DMS53 treated with DMSO at 0.1 percent for 48 hours (cell line): Measurements from ENCODE around the gene FALEC.

ENCODE experiments used
- DNase-seq: peaks from one replicate; lab custom pipeline; 2025; ENCODE audit not compliant: unreplicated experiment; lab: John Stamatoyannopoulos, UW

The FALEC gene

DNA sequence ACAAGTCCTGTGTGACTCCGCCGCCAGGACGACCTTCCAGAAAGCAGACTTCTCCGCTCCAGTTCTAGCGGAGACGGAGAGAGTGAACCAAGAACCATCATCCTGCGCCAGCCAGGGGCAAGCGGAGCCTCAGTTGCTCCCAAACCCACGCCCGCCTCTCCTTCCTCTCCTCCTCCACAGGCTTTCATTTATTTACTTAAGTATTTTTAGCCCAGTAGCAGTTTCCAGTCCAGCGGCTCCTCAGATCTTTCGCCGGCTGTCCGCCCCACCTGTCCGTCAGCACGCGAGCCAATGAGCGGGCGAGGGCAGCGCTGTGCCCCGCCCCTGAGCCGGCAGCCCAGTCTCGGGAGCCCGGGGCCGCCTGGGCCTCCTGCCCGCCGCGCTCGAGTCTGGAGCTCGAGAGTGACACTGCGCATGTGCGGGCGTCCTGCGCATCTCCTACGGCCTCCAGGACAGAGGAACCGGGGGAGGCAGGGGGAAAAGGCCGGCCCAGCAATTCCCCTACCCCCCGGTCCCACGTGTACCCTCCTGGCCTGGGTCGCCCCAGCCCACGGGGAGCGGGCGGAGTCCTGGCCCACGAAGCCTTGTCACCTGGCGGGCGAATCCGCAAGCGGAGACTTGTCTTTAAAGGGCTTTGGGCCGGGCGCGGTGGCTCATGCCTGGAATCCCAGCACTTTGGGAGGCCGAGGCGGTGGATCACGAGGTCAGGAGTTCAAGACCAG, at the start of gene FALEC:
Gene FALEC, plus strand, starts transcription at position 425 of the 722 bp plus-strand sequence.
- peak; percentile 97 for DNase-seq

DNA sequence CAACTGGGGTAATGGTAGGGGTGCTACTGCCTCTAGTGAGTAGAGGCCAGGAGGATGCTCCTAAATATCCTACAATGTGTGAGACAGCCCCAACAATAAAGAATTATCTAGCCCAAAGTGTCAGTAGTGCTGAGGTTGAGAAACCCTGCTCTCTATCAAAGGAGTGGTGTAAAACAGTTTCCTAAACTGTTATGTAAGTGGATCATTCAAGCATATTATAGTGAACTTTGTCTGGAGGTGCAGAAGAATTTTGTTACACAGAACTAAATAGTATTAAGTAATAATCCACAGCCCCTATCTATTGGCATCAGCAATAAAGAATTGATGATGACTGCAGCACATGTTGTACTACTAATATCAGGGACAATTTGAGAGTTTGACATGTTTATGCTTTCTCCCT, 48.6 kb upstream of the FALEC start:
- DNase-seq = no peak

DNA sequence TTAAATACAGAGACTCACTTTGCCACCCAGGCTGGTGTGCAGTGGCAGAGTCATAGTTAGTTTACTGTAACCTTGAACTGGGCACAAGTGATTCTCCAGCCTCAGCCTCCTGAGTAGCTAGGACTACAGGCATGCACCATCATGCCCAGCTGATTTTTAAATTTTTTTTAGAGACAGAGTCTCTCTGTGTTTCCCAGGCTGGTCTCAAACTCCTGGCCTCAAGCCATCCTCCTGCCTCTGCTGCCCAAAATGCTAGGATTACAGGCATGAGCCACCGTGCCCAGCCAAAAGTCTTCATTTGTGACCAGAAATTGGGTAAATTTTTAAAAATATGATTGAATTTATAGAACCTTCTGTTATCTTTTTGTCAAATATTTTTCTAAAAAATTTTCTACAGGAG, 46.3 kb upstream of the FALEC start:
- DNase-seq = no peak

DNA sequence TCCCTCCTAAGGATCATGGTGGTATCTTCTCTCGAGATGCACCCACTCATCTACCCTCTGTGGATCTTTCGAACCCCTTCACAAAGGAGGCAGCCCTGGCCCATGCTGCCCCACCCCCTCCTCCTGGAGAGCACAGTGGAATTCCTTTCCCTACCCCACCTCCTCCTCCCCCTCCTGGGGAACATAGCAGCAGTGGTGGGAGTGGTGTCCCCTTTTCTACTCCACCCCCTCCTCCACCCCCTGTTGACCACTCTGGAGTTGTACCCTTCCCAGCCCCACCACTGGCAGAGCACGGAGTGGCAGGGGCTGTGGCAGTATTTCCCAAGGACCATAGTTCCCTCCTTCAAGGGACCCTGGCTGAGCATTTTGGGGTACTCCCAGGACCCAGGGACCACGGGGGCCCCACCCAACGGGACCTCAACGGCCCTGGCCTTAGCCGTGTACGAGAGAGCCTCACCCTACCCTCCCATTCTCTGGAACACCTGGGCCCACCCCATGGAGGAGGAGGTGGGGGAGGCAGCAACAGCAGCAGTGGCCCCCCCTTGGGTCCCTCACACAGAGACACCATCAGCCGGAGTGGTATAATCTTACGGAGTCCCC, 42.9 kb upstream of the FALEC start:
- DNase-seq = no peak

DNA sequence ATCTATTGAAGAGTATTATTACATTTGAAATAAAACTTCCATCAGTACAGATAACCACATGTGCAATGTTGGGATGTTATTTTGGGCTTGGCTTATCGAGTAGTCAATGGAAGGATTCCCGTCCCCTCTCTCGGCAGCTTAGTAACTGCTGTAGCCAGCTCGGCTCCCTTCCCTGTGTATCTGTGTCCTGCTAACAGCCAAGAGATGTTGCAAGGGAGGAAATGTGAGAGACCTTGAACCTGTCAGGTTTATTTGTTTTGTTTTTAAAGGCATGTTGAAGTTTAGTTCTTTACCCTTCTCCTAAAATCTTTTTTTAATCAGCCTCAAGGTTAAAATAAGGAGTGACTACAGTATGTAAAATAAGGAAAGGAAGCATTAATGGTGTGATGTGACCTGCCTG, 41.9 kb upstream of the FALEC start:
- no peak for DNase-seq

DNA sequence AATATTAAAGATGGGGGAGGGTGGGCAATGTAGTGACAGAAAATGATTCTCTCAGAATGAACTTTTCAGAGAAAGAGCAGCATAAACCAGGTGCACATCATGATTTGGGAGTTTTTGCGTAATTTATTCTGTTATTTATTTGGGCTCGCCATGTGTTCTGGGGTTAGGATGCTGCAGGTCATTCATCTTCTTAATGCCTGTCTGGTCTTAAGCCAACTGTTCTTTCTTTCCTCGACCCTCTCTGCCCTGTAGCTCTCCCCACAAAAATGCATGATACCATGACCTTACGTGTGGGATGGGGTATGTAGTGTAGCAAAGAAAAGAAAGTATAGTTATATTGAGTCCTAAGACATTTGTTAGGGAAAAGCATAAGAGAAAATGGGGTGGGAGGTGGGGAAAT, 40.7 kb upstream of the FALEC start:
- DNase-seq = no peak

DNA sequence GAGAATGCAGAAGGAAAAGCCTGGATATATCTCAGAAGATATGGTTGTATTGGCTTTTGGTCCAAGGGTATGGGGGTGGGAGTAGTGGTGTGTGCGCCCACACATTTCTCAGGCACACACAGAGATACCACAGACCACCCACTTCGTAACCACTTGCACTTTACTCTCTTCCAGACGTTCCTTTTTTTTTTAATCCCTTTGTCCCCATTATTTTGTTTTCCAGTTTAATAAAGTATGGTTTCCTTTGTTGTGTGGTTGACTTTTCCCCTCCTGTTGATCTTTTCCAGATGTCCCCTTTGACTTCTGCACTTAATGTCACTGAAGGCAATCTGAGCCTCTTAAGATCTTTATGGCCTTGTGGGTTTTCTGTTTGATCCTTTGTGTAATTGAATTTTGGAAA, 38.8 kb upstream of the FALEC start:
- no peak for DNase-seq

DNA sequence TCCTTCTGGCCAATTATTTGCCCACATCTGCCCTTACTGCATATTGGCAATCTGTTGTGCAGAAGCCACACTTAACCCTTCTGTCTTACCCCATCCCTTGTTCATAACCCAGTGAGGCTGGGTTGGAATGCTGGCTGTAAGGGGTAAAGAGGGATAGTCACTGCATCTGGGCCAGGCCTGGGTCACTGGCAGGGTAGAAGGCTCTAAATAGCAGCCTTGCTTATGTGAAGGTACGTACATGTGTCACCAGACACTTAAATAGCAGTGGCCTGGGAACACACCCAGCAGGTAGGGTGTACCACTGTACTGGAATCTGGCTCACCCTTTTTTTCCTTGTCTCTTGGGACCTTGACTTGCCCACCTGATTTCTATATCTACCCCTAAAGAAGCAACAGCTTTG, 38.2 kb upstream of the FALEC start:
- peak; percentile 10 for DNase-seq

DNA sequence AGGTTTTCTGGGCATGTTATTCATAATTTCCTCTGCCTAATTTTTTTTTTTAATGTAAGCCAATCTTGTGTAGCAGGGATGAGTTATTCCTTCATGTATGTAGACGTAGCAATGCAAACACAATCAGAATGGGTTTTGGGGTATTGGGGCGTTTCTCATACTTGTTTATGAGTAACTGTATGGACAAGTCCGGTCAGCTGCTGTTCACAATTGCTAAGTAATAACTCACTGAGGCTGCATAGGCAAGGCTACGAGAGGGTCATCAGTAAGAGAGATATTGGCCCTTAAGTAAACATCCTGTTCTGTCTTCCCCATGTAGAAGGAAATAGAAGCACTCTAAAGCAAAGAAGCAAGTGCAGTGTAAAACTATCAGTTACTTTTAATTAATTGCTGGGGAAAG, 37.8 kb upstream of the FALEC start:
- peak; percentile 57 for DNase-seq

DNA sequence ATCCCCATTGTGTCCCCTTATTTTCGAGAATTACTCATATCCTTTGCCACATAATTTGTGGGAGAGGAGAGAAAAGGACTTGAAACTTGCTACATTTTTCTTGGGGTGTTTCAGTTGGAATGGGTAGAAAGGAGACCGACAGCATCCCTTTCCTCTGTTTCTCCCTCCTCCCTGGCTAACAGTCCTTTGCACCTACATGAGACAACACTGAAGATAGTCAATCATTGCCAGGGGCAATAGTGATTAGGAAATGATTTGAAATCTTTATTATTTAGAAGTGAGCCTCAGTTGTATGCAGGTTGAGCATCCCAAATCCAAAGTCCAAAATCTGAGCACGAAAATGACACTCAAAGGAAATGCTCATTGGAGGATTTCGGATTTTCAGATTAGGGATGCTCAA, 36.2 kb upstream of the FALEC start:
- DNase-seq = no peak

DNA sequence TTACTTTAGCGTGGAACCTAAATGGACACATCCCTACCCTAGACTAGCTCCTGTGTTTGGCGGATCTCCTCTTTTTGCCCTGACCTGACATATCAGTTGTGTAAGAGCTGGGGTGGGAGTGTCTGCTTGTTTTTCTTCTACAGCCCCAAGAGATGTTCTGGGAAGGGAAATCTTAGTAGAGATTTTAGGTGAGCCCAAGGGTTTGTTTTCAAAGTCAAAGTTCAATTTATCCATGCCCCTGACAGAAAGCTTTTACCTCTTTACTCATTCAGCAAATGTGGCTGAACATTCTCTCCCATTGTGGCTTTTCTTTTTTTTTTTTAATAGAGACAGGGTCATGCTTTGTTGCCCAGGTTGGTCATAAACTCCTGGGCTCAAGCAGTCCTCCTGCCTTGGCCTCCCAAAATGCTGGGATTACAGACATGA, 35.6 kb upstream of the FALEC start:
- no peak for DNase-seq

DNA sequence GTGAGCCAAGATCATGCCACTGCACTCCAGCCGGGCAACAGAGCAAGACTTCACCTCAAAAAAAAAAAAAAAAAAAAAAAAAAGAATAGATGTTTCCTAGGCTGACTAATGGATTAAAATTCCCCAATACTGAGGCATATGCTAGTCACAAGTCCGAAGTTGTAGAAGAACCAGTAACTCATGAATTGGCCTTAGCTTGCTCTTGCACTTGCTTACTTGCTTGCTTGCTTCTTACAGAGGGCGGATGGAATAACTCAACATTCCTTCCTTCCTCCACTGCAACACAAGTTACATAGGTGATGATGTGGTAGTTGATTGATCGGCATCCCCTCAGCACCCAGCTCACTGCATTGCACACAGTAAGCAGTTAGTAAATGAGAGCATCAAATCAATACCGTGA, 31.1 kb upstream of the FALEC start:
- no peak for DNase-seq

DNA sequence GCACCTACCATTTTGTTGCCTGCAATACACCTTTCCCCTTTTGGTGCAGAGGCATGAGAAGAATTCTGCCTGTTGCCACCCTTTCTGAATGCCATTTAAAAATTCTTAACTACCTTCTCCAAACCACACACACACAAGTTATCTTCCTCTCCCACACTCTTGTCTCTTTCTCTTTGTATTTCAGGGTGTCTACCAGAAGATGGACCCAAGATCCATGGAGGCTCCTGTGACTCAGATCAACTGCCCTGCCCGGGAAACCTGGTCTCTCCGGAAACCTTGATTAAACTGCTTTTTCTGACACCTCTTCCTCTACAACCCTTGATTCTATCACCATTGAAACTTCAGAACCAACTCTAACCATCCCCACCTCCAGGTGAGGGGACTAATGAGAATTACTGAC, 30.7 kb upstream of the FALEC start:
- no peak for DNase-seq

DNA sequence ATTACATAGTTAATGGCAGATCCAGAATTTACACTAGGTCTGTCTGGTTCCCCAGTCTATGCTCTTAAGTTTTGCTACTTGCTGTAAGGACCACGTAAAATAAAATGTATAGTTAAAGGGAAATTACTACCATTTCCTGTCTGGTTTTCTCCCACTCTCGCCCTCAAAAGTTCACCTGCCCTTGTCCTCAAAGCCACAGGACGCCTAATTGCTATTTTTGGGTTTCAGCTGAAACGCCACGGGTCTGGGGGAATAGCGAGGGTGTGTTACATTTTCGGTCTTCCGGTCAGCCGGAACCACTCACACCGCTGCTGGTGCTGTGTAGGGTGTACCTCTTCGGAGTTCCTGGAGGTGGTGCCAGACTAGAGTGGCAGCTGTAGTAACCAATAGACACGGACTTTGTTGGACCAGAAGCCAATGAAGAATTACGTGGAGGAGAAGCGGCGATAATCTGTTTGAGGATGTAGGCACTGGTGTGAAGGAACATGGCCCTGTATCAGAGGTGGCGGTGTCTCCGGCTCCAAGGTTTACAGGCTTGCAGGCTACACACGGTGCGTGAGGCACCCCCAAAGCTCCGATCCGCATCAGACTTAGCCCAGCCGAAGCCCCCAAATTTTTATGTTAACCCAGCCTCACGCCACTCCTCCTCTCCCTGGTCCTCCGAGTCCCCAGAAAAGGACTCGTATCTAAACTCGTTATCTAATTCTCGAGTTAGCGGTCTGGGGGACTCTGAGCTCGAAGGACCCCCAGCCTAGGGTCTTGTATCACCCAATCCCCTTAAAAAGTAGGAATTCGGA, 28.4 kb upstream of the FALEC start, which contains the start of gene TARS2:
Gene TARS2, plus strand, starts transcription at position 454 of the 797 bp plus-strand sequence. Its CDS starts 32 bp downstream, at position 486.
- DNase-seq = peak; percentile 96

DNA sequence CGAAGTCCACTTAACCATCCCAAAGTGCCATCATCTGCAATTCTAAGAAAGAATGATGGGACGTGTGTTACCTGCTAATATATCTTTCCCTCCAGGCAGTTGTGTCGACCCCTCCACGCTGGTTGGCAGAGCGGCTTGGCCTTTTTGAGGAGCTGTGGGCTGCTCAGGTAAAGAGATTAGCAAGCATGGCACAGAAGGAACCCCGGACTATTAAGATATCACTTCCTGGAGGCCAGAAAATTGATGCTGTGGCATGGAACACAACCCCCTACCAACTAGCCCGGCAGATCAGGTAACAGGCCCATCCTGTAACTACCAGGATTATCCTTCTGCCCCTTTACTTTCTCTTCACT, 27.8 kb upstream of the FALEC start:
- no peak for DNase-seq

DNA sequence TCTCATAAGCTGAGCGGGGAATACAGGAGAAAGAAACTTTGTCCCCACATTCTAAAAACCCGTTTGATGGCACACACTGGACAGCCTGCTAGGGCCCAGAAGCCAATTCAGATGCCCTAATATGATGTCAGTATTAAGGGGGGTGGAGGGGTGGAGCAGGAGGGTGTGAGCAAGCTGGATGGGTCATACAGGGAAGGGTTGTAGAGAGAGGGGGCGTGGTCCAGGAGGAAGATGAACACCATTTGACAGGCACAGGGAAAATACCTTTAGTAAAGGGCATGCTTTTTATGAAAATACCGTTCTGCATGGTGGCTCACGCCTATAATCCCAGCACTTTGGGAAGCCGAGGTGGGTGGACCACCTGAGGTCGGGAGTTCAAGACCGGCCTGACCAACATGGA, 22.4 kb upstream of the FALEC start:
- DNase-seq = no peak

DNA sequence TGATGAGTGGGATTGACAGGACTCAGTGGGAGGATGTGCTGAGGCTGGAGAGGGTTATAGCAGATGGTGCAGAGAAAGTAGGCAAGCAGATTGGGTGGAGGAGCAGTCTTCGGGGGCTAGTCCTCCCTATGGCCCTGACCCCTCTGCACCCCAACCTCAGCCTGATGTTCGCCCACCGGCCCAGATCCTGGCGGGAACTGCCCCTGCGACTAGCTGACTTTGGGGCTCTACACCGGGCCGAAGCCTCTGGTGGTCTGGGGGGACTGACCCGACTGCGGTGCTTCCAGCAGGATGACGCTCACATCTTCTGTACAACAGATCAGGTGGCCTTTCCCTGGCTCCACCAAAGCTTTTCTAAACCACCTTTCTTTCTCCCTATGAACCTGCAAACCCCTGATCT, 17.2 kb upstream of the FALEC start:
- DNase-seq = no peak

DNA sequence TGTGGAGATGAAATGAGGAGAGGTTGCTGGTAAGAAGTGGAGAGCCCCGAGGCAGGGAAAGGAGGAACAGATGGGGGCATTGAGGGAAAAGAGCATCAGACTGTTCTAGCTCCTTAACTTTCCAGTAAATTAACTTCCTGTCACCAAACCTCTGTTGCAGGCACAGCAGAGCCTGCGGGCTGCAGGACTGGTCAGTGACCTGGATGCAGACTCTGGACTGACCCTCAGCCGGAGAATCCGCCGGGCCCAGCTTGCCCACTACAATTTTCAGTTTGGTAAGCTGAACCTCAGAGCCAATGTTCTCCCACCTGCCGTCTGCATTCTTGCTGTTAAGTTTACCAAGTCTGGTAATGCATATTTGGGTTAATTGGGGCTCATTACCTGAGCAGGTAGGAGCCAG, 10.1 kb upstream of the FALEC start:
- no peak for DNase-seq

DNA sequence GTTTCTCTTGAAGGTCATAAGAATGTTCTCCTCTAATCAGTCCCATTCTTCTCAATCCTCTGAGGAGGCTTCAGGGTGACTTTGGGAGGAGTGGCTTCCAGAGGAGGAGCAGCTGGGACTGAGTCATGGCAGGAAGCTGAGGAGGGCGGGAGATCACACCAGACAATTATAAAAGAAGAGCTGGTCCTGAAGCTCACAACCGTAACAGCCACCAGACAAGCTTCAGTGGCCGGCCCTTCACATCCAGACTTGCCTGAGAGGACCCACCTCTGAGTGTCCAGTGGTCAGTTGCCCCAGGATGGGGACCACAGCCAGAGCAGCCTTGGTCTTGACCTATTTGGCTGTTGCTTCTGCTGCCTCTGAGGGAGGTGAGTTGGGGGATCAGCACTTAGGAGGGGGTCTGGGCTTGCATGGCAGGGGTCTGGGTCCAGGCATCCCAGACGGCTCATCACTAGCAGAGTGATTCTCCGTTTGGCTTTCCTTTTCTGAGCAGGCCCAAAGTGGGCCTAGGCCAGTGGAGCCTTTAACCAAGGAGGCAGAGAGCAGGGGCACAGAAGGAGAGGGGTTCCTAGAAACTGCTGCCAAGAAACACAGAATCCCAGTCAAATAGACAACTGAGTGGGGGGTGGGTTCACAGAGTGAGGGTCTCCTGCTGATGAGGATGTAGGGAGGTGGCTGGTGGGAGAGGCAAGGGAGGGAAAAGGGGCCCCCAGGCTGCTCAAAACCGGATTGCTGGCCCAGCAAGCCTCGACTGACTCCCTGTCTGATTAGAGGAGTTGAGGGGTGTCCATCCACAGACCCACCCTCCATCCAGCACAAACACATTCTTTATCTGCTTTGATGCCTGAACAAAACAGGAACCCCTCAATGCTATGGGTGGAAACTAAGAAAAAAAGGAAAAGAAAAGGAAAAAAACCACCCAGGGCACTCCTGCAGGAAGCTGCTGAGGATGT, 7.4 kb upstream of the FALEC start, which contains the start of gene ECM1:
Gene ECM1, plus strand, starts transcription at position 198 of the 953 bp plus-strand sequence. Its CDS starts 101 bp downstream, at position 299.
- peak; percentile 73 for DNase-seq

DNA sequence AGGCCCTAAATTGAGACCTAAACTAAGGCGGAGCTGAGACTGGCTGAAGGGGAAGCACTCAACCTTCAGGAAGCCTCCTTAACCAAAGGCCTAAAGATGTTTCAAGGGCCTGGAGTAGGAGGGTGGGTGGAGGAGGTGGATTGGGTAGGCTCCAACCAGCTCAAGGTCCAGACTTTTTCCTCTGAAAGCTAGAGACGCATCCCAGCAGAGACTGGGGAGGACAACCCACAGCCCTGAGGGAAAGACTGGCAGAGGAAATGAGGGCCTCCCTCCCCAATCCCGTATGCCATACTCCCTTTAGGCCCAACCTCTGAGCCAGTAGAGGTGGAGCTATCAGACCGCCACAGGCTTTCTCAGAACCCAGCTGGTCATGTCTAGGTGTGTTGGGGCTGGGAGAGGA, 6.6 kb upstream of the FALEC start:
- no peak for DNase-seq

DNA sequence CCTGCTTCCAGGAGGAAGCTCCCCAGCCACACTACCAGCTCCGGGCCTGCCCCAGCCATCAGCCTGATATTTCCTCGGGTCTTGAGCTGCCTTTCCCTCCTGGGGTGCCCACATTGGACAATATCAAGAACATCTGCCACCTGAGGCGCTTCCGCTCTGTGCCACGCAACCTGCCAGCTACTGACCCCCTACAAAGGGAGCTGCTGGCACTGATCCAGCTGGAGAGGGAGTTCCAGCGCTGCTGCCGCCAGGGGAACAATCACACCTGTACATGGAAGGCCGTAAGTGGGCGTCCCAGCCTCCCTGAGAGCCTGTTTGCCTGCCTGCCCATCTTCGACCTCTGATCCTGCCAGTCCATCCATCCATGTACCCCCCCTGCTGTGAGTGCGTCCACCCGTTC, 4.0 kb upstream of the FALEC start:
- no peak for DNase-seq
